Fibroblast of lung (primary cell): ENCODE results near the gene PDAP1.

Experiments
- EZH2 ChIP-seq: IDR thresholded peaks from 2 replicates; pipeline ENCODE4 v1.5.1; 2012; ENCODE audit warnings: low read length, control low read depth, mild to moderate bottlenecking; ENCODE audit errors: missing control alignments
- TF ChIP-seq, protein P1 (sequence below), 2 donors: IDR thresholded peaks in 1 of 2; conservative IDR thresholded peaks in 1 of 2; 1 replicate in 1 of 2; 2 replicates in 1 of 2; pipeline ENCODE4 v1.5.1; 2011 to 2012; ENCODE audit warnings: low read length in 2 of 2, control low read depth in 1 of 2, inconsistent platforms in 1 of 2, low read depth in 1 of 2, mild to moderate bottlenecking in 1 of 2

DNA sequence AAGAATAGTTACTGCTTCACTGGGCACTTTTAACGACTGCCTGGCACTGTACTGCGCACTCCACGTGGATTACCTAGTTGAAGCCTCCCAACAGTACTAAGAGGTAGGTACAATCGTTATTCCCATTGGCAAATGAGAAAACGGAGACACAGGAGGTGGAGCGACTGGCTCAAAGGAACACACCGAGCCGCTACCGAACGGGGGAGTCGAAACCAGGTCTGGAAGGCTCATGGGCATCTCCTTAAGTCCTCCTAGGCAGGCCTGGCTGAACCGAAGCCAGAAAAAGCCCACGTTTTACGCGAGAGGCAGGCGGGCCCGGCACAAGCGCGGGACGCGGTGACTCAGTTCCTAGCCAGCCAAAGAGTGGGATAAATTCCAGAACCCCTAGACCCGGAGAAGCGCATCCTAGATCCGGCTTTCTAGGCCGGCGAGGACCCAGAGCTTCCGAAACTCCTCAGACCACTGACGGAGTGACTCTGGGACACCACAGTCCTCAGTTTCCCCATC lies 472 bp downstream of the PDAP1 start:
- TF ChIP-seq EZH2, result no peak
- TF ChIP-seq, protein P1, sequence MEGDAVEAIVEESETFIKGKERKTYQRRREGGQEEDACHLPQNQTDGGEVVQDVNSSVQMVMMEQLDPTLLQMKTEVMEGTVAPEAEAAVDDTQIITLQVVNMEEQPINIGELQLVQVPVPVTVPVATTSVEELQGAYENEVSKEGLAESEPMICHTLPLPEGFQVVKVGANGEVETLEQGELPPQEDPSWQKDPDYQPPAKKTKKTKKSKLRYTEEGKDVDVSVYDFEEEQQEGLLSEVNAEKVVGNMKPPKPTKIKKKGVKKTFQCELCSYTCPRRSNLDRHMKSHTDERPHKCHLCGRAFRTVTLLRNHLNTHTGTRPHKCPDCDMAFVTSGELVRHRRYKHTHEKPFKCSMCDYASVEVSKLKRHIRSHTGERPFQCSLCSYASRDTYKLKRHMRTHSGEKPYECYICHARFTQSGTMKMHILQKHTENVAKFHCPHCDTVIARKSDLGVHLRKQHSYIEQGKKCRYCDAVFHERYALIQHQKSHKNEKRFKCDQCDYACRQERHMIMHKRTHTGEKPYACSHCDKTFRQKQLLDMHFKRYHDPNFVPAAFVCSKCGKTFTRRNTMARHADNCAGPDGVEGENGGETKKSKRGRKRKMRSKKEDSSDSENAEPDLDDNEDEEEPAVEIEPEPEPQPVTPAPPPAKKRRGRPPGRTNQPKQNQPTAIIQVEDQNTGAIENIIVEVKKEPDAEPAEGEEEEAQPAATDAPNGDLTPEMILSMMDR (conservative IDR thresholded peaks at IDR 0.05 in 1 of 2, IDR thresholded peaks at IDR 0.05 in 1 of 2; ENCODE audit: low read depth in 1 of 2, low read length in 2 of 2), result no peak
